HepG2 (cell line): ENCODE measurements around the gene ITIH3. TPM values are rescaled to one million over a fixed set of nuclear protein-coding genes. Genes with fewer than 3 reads are reported as not detected.

Experiments
- ARNT2 ChIP-seq: sonication (generic); formaldehyde crosslinking; IDR thresholded peaks from 2 replicates; pipeline ENCODE4 v1.8.0; 2022; ENCODE audit warnings: mild to moderate bottlenecking, low read depth, missing genetic modification reagents, moderate library complexity
- DNMT3B ChIP-seq: conservative IDR thresholded peaks from 2 replicates; pipeline ENCODE4 v1.6.1; 2016; ENCODE audit warnings: missing biosample characterization, control low read depth
- GABPB1 ChIP-seq: IDR thresholded peaks from 2 replicates; pipeline ENCODE4 v1.6.1; 2016; ENCODE audit warnings: mild to moderate bottlenecking, missing genetic modification reagents, moderate library complexity, missing compliant biosample characterization
- HMG20A ChIP-seq: IDR thresholded peaks from 2 replicates; pipeline ENCODE4 v1.6.1; 2016; ENCODE audit warnings: borderline replicate concordance
- MLLT10 ChIP-seq: sonication (generic); formaldehyde crosslinking; IDR thresholded peaks from 2 replicates; pipeline ENCODE4 v1.4.0; 2020; ENCODE audit warnings: missing genetic modification reagents
- PTBP1 ChIP-seq: fragments of 200-400 bp; formaldehyde crosslinking; IDR thresholded peaks from 2 replicates; pipeline ENCODE4 v1.6.1; 2018; ENCODE audit warnings: low read length, low read depth; ENCODE audit not compliant: poor library complexity, severe bottlenecking
- SPEN ChIP-seq: sonication (generic); formaldehyde crosslinking; IDR thresholded peaks from 2 replicates; pipeline ENCODE4 v1.5.1; 2020; ENCODE audit warnings: low read depth, mild to moderate bottlenecking, missing genetic modification reagents
- ZBTB2 ChIP-seq: sonication (generic); formaldehyde crosslinking; IDR thresholded peaks from 2 replicates; pipeline ENCODE4 v1.8.0; 2022; ENCODE audit warnings: low read depth, missing genetic modification reagents
- ZBTB38 ChIP-seq: sonication (generic); formaldehyde crosslinking; IDR thresholded peaks from 2 replicates; pipeline ENCODE4 v1.5.1; 2020; ENCODE audit warnings: mild to moderate bottlenecking, missing genetic modification reagents
- ZNF232 ChIP-seq: sonication (generic); formaldehyde crosslinking; IDR thresholded peaks from 2 replicates; pipeline ENCODE4 v1.4.0; 2020; ENCODE audit warnings: missing genetic modification reagents, borderline replicate concordance
- ZNF331 ChIP-seq: sonication (generic); formaldehyde crosslinking; IDR thresholded peaks from 2 replicates; pipeline ENCODE4 v1.4.0; 2020; ENCODE audit warnings: missing genetic modification reagents
- ZNF614 ChIP-seq: IDR thresholded peaks from 2 replicates; pipeline ENCODE4 v1.6.1; 2018; ENCODE audit warnings: missing biosample characterization, missing genetic modification reagents, inconsistent platforms, borderline replicate concordance
- ZNF777 ChIP-seq: sonication (generic); formaldehyde crosslinking; IDR thresholded peaks from 2 replicates; pipeline ENCODE4 v1.4.0; 2020; ENCODE audit warnings: missing genetic modification reagents
- ZSCAN12 ChIP-seq: sonication (generic); formaldehyde crosslinking; IDR thresholded peaks from 2 replicates; pipeline ENCODE4 v1.9.0; 2021; ENCODE audit warnings: mild to moderate bottlenecking, missing genetic modification reagents
- polyA plus RNA-seq, 8 experiments: library from polyadenylated mRNA; depleted of rRNA in 3 of 8; stranded (reverse) in 7 of 8; unstranded in 1 of 8; fragments of >200 nt; fragmentation: Illumina TruSeq in 4 of 8; extraction: Trizol in 4 of 8; gene quantifications; 2 replicates each; pipeline versions ENCODE4 v1.2.1 to v1.2.3, GENCODE V29; 2011 to 2016; ENCODE audit warnings: low read depth in 4 of 8, missing spikeins in 1 of 8, mixed read lengths in 1 of 8; ENCODE audit not compliant: insufficient read depth in 1 of 8
- total RNA-seq, 5 experiments: library from RNA; depleted of rRNA; stranded (reverse); fragments of >200 nt; fragmentation: Illumina TruSeq; extraction: Trizol; gene quantifications; 2 replicates each; pipeline ENCODE4 v1.2.3, GENCODE V29; 2016; ENCODE audit warnings: low read depth in 1 of 5
- TF ChIP-seq, protein P1 (sequence below): IDR thresholded peaks from 2 replicates; pipeline ENCODE4 v1.6.1; 2016; ENCODE audit warnings: missing compliant biosample characterization, missing genetic modification reagents, borderline replicate concordance
- TF ChIP-seq, protein P2 (sequence below): sonication (generic); formaldehyde crosslinking; IDR thresholded peaks from 2 replicates; pipeline ENCODE4 v1.8.1; 2022; ENCODE audit warnings: low read depth, mild to moderate bottlenecking, missing genetic modification reagents

The ITIH3 gene
- total and polyA plus RNA-seq, 2 of the 13 experiments (the other 11 are each of a cell fraction or from before 2014, with no cell fraction given) = 105 to 632 TPM

GRCh38 chr3:52792413-52792812 is 2.2 kb upstream of the ITIH3 start (continued):
- peak; percentile 69 for TF ChIP-seq SPEN
- no peak for TF ChIP-seq ZNF614 (CRISPR knock-in tag)
- no peak for TF ChIP-seq MLLT10
- TF ChIP-seq DNMT3B (CRISPR knock-in tag) = no peak
- TF ChIP-seq ZBTB38 = no peak
- no peak for TF ChIP-seq GABPB1 (CRISPR knock-in tag)
- TF ChIP-seq ZNF331 = peak; percentile 44; the same call in 1 of the 2 replicates
- no peak for TF ChIP-seq ZSCAN12 (CRISPR knock-in tag)
- TF ChIP-seq HMG20A = no peak
- no peak for TF ChIP-seq ARNT2
- TF ChIP-seq ZBTB2 (CRISPR knock-in tag) = no peak
- TF ChIP-seq, protein P1, sequence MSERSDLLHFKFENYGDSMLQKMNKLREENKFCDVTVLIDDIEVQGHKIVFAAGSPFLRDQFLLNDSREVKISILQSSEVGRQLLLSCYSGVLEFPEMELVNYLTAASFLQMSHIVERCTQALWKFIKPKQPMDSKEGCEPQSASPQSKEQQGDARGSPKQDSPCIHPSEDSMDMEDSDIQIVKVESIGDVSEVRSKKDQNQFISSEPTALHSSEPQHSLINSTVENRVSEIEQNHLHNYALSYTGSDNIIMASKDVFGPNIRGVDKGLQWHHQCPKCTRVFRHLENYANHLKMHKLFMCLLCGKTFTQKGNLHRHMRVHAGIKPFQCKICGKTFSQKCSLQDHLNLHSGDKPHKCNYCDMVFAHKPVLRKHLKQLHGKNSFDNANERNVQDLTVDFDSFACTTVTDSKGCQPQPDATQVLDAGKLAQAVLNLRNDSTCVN (CRISPR knock-in tag) = no peak
- no peak for TF ChIP-seq PTBP1
- no peak for TF ChIP-seq ZNF232 (CRISPR knock-in tag)
- TF ChIP-seq, protein P2, sequence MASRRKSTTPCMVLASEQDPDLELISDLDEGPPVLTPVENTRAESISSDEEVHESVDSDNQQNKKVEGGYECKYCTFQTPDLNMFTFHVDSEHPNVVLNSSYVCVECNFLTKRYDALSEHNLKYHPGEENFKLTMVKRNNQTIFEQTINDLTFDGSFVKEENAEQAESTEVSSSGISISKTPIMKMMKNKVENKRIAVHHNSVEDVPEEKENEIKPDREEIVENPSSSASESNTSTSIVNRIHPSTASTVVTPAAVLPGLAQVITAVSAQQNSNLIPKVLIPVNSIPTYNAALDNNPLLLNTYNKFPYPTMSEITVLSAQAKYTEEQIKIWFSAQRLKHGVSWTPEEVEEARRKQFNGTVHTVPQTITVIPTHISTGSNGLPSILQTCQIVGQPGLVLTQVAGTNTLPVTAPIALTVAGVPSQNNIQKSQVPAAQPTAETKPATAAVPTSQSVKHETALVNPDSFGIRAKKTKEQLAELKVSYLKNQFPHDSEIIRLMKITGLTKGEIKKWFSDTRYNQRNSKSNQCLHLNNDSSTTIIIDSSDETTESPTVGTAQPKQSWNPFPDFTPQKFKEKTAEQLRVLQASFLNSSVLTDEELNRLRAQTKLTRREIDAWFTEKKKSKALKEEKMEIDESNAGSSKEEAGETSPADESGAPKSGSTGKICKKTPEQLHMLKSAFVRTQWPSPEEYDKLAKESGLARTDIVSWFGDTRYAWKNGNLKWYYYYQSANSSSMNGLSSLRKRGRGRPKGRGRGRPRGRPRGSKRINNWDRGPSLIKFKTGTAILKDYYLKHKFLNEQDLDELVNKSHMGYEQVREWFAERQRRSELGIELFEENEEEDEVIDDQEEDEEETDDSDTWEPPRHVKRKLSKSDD (CRISPR knock-in tag) = no peak
- TF ChIP-seq ZNF777 = no peak
